DMS153 treated with DMSO at 0.1 percent for 48 hours (cell line): ENCODE measurements around the gene AHDC1.

Experiments used
- DNase-seq: peaks from one replicate; lab custom pipeline; 2025; ENCODE audit not compliant: unreplicated experiment; lab: John Stamatoyannopoulos, UW

The AHDC1 gene

DNA sequence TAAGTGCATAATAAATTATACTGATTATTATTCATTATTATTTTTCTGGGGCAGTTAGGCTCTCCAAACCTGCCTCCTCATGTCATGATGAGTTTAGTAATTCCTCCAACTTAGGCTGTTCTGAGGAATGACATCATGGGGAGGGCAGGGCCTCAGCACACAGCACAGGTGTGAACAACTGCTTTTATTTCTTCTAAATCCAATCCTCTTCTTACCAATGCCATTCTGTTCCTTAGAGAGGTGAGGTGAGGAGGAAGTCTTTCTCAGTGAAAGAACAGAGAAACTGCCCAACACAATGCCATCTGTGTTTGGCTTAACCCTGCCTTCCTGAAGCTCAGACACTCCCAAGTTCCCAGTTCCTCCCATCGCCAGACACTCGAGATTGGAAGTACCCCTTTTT is 68.6 kb downstream of the AHDC1 start:
- DNase-seq = no peak

DNA sequence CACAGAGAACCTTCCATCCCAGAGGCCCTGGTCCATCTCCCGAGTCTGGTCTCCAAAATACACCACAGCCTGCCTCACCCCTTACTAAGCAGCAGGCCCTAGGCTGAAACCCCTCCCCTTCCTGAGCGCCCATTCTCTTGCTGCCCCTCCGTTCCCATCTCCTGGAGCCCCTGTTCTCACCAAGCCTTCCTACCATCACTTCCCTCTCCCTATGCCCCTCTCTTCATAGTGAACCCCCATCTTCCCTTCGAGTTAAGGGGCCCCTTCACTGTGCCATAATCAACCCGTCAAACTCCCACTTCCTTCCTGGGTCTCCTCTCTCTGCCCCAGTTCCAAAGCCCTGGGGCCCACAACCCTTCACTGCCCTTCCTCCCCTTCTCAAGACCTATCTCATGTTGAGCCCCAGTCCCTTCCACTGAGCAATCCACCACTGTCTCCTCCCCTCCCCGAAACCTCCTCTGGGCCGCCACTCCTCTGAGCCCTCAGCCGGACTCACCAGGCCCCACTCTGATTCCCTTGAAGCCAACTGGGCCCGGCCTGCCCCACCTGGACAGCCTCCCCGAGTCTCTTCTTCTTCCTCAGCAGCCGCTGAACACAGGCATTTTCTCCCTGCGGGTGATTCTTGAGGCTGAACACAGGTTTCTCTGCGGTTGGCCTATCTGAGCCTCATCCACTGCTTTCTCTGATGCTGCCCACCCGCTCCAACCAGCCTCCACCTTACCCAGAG is 71.8 kb downstream of the AHDC1 start:
- DNase-seq = no peak

- no peak for DNase-seq
Measured at GRCh38 chr1:27530192-27530591, 73.8 kb downstream of the AHDC1 start.

DNA sequence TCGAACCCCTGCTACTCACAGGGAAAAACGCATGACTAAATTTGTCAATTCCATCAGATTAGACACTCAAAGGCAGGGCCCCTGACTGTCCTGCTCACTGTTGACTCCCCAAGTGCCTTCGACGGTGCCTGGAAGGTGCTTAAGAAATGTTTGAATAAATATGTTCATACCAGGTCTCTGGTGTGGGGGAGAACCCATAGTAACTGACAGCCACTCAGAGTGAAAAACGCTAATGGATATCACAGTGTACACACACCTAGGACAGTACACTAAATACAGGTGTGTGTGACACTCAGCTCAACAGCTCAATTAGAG is 74.3 kb downstream of the AHDC1 start:
- peak; percentile 10 for DNase-seq

DNA sequence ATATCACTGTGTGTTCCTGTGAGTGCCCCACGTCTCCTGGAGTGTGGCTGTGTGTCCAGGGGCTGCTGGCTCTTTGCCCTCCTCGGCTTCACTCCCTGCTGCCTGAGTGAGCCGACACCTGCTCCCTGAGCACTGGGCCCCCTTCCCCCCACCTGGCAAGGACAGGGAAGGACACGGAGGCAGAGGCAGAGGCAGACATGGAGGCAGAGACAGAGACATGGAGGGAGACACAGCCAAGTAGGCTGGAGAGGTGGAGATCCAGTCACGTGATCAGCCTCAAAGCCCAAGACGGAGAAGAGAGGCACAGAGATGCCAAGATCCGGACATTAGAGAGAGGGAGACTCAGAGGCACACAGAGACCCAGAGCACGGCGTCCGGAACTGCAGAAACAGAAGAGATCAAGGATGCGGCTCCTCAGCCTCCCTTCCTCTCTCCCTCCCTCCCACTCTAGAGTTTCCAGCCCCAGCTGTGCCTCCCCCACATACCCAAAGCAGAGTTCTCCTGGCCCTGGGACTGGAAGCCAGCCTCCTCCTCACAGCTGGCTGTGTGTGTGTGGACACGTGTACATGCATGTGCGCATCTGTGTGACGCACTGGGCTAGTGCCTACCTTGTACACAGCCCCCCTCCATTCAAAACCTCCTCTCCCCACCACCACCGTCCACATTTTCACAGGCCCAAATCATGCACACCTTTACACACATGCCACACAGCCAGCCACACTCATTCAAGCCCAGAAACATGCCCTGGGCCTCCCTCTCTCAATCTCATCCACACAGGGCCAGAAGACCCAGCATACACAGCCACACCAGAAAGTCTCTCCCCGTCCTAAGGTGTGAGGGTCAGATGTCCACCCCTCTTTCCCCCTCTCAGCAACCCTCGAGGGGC is 74.9 kb downstream of the AHDC1 start:
- no peak for DNase-seq

DNA sequence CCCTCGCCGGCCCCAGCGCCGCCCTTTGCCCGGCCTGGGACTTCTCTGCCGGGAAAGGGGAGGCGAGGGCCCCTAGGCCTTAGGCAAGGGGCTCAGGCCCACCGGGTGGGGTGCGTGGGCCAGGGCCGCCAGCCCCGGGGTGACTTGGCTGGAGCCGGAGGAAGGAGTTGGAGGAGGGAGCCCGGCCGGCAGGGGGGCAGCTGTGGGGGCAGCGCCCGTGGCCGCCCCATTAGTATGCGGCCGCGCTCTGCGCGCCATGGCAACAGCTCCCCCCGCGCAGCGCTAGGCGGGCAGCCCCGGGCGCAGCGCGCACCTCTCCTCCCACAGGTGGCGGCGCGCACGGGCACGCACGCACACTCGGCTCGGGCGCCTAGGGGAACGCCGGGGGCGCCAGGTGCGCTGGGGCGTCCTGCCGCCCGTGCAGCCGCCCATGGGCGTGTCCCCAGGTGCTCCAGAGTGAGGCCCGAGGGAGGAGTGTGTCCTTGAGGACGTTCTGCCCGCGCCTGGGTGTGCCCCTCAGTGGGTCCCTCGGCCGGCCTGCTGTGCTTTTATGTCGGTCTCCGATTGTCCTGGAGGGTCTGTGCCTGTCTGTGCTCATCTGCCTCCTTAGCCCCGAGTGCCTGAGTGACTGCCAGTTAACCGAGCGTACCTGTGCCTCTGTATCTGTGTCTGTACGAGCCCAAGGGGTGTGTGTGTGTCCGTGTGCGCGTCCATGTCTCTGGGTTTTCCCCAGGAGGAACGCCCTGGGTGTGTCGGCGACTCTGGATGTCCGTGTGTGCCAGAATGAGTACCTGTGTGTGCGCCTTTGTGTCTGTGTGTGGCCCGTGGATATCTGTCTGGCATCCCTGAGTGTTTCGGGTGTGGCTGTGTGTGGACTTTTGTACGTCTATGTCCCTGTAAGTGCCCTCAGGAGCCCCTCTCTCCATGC is 75.8 kb downstream of the AHDC1 start:
- DNase-seq = peak; percentile 96

- DNase-seq = peak; percentile 95
Measured at GRCh38 chr1:27527223-27527889, 76.6 kb downstream of the AHDC1 start.

- no peak for DNase-seq
Measured at GRCh38 chr1:27526569-27527222, 77.2 kb downstream of the AHDC1 start.

DNA sequence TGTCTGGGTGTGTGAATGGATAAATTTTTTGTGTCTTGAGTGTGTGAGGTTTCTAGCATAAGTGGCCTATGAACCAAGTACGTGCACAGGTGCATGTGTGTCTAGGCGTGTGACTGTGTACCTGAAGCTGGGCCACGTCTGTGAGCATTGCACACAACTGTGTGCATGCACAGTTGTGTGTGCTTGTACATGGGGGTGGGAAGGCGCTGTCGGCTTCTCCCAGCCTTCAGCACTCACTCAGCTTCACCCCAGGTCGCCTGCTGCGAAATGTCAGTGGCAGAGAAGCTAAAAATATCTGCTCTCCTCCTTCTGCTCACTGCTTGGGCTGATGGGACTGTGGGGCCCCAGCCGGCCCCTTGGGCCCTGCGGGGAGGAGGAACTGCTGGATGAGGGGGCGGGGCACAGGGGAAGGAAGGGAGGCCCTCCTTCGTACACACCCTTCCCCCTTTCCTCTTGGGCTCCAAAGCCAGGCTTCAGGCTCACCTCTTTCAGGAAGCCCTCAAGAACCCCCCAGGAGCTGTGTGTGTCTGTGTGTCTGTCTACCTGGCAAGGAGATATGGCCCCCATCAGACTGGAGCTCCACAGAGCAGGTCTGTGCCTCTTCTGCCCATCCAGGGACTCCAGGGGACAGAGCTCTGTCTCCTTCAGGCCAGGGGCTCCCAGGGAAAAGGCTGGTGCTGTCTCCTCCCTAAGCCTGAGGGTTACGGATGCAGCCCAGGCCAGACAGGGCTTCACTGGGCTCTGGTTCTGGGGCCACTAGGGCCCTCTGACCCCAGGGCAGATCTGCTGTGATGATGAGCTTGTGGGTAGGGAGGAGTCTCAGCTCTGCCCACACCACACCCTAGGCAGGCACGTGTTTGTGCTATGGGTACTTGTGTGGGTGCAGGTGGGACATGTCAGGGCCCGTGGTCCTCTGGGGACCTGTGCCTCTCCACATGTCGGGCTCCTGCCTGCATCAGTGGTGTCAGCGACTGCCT is 78.4 kb downstream of the AHDC1 start:
- DNase-seq = peak; percentile 35

DNA sequence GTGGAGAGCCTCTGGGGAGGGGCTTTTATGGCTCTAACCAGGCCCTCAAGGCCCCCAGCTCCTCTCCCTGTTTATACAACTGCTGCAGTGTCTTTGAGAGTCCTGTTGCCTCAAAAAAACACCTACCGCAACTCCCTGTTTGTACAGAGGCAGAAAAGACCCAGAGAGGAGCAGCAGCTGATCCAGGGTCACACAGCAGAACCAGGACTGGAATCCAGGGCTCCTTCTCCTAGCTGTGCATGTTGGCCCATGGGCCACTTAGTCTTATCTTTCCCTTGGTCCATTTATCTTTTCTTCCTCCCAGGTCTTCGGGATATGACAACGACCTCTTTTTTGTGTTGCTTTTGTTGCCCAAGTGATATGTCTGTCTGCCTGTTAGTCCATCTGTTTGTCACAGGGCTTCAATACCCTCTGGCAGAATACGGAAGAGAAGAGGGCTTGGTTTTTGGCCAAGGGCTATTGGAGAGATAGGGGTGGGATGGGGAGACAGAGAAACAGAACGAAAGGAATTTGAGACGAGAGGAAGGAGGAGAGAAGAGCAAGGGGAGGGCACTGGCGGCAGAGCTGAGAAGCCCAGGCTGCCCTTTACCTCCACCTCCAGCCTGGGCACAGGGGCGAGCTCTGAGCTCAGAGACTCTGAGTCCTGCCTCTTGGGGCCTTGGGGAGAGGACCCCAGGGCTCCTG is 80.5 kb downstream of the AHDC1 start:
- no peak for DNase-seq

- DNase-seq = peak; percentile 81
Measured at GRCh38 chr1:27522432-27523336, 81.3 kb downstream of the AHDC1 start.

DNA sequence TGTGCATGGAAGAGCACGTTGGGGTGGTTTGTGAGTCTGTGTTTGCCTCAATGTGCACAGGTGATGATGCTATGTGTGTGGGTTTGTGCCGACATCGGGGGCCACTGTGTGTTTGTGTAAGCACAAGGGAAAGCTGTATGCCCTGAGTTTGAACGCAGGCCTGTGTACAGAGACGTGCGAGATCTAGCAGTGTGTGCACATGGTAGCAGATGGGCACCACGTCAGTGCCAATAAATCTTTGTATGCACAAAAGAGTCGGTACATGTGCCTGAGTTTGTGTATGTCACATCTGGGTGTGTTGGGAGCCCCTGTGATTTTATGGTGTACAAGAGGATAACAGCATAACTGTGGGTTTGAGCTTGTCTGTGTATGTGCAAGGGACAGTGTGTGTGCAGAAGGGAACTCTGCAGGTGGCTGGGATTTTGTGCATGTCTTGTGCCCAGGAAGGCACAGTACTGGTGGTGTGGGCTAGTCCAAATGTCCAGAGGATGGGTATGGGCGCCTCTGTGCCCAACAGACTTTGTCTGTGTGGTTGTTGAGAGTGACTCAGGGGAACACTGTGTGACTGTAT is 82.0 kb downstream of the AHDC1 start:
- DNase-seq = no peak

DNA sequence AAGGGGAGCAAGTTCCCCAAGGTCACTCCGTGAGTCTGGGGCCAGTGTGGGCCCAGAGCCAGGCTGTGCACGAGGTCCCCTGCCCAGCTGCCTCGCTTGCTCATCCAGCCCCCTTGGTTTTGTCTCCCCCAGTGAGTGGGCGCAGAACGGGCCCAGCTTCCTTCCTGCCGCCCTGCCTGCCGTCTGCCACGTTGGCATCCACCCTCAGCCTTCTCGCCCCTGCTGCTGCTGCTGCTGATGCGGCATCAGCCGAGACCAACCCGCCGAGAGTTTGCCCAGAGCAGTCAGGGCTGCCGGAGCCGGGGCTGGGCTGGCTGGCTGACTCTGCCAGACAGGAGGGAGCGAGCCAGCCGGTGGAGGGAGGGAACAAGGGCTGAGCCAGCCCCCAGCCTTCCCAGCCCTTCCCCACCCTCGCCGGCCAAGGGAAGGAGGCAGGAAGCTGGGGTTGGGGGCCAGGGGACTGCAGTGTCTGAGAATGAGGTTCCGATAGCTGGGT is 82.6 kb downstream of the AHDC1 start:
- no peak for DNase-seq

DNA sequence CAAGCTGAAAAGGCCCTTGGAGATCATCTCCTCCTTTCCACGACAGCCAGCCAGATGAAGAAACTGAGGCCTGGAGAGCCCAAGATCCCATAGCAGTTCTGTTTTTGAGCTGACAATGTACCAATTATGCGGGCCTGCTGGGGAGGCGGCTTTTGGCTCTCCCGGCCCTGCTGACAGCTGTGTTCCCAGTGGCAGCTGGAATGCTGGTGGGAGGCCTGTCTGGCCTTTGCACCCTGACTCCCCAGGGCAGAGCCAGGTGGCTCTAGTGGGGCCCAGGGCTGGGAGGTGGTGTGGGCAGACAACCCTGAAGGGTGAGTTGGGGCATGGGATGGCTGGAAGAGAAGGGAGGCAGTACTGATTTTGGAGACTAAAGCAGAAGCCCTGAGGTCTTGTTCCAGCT is 83.3 kb downstream of the AHDC1 start:
- DNase-seq = no peak

- DNase-seq = peak; percentile 53
Measured at GRCh38 chr1:27519331-27520258, 84.3 kb downstream of the AHDC1 start.

DNA sequence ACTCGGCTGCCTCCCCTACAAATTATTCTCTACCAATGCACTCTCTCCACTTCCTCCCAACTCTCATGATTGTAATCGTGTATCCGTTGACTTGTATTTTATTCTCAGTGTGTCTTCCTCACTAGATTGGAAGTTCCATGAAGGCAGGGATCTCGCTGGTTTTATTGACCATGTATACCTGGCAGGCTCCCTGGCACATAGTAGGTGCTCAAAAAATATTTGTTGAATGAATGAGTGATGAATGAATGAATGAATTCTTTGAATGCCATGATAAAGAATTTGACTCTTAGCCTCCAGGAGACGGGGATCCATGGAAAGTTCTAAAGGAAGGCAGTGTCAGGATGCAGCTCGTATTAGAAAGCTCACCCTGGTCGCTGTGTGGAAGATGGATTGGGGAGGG is 85.1 kb downstream of the AHDC1 start:
- no peak for DNase-seq
